AG04449 (cell line): Measurements from ENCODE around the gene SLC12A1.

Source experiments
- CTCF ChIA-PET: fragments of 350-600 bp; formaldehyde crosslinking; extraction: SDS; loops from one replicate; lab custom pipeline; 2021; ENCODE audit warnings: antibody characterized with exemption; lab: Yijun Ruan, JAX
- POLR2A ChIA-PET: fragments of 400-600, 350-600 bp; formaldehyde crosslinking; extraction: SDS; loops from one replicate; lab custom pipeline; 2020; ENCODE audit warnings: antibody characterized with exemption, inconsistent platforms; lab: Yijun Ruan, JAX
- DNase-seq: peaks from one replicate; pipeline ENCODE4 v3.0.0-alpha.2; 2010; ENCODE audit warnings: low read depth, low spot score
- H3K4me3 ChIP-seq: 2 replicates; pipeline ENCODE4 v1.5.1; 2011; ENCODE audit warnings: low read depth, mild to moderate bottlenecking, control low read depth, low read length
- TF ChIP-seq, protein P1 (sequence below): IDR thresholded peaks from one replicate; pipeline ENCODE4 v1.5.1; 2011; ENCODE audit warnings: mild to moderate bottlenecking, moderate library complexity, low read length, control low read depth, inconsistent platforms; ENCODE audit not compliant: insufficient read depth; ENCODE audit errors: missing control alignments

SLC12A1 gene

DNA sequence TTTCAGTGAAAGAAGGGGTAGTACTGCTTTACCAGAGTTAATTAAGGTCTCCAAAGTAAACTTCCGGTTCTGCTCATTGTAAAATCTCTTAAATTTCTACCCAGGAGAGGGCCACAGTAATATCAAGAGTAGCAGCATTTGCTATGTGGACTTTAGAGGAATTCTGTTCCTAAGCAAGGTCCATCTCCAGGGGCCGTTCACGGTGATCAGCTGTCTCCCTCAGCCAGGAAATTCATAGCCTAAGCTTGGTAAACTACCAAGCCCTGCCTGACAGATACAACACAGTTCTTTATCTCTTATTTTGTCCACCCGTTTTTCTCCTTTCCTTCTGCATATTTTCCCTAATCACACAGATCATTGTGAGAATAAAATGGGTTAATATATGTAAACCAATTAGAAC lies 127.4 kb downstream of the SLC12A1 start:
- TF ChIP-seq, protein P1, sequence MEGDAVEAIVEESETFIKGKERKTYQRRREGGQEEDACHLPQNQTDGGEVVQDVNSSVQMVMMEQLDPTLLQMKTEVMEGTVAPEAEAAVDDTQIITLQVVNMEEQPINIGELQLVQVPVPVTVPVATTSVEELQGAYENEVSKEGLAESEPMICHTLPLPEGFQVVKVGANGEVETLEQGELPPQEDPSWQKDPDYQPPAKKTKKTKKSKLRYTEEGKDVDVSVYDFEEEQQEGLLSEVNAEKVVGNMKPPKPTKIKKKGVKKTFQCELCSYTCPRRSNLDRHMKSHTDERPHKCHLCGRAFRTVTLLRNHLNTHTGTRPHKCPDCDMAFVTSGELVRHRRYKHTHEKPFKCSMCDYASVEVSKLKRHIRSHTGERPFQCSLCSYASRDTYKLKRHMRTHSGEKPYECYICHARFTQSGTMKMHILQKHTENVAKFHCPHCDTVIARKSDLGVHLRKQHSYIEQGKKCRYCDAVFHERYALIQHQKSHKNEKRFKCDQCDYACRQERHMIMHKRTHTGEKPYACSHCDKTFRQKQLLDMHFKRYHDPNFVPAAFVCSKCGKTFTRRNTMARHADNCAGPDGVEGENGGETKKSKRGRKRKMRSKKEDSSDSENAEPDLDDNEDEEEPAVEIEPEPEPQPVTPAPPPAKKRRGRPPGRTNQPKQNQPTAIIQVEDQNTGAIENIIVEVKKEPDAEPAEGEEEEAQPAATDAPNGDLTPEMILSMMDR, result no peak
- H3K4me3 ChIP-seq, result no peak overlapping the region
- POLR2A ChIA-PET, result no interaction called here
- DNase-seq, result no peak
- CTCF ChIA-PET, result interaction anchor here (2.4 kb wide), 1 partner anchor 19 kb away, joined by 9 read pairs; no protein-coding TSS in a partner anchor

DNA sequence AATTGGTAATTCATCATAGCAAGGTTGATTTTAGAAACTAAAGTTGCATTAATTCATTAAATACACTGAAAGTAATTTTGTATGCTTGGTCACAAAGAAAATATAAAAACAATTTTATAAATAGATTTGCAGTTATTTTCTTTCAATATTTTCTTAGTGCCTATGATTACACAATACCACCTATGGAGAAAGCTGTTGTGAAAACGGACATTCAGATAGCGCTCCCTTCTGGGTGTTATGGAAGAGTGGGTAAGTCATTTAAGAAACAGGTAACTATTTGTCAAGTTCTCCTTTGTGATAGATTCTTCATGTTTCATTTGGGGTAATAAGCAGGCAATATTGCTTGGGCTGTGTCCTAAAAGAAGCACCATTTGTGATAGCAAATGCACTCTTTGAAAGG lies 128.2 kb downstream of the SLC12A1 start:
- POLR2A ChIA-PET, result no interaction called here
- no peak overlapping the region for H3K4me3 ChIP-seq
- CTCF ChIA-PET, result interaction anchor here (1.0 kb wide), 1 partner anchor 18 kb away, joined by 6 read pairs; no protein-coding TSS in a partner anchor
- TF ChIP-seq, protein P1, result no peak
- DNase-seq, result no peak

DNA sequence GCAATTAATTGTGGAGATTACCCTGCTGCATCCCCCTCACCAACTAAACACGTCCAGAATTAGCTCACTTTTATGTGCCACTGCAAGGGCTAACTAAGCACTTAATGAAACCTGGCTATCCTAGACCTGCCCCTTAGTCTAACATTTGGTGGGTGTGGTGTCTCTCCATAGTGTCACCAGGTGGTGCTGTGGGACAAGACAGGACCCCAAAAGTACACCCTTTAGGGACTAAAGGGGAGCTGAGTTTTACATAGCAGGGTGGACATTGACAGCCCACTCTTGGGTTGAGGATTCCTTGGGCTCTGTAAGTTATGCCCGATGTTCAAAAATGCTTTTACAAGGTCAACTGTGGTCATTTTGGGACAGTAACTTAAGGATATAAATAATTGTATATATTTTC lies 130.8 kb downstream of the SLC12A1 start:
- TF ChIP-seq, protein P1, result peak; percentile 25
- no peak for DNase-seq
- ChIA-PET POLR2A (no interaction called here), CTCF (interaction anchor here (0.8 to 2.4 kb wide), 6 partner anchors 10 to 152 kb away, joined by 3 to 17 read pairs (median 4); no protein-coding TSS in a partner anchor)
- H3K4me3 ChIP-seq, result no peak overlapping the region

DNA sequence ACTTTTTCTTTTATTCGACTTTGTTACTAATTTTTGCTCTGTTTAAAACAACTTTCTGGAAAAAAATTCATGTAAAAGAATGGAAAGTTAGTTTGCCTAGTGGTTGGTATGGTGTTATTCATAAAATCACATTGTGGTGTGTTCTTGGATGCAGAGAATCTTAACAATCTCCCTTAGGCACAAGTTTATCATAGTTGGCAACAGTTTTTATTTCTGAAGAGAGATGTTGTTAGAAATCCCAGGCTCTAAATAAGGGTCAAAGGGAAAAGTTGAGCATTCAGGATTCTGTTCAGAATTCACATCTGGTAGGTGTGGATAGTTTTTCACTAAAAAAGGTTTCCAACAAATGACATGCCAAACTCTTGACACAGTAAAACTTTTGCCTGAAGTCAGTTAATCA lies 131.5 kb downstream of the SLC12A1 start:
- no peak for DNase-seq
- CTCF ChIA-PET, result interaction anchor here (1.6 to 2.4 kb wide), 2 partner anchors 15 to 18 kb away, joined by 6 to 17 read pairs; no protein-coding TSS in a partner anchor
- POLR2A ChIA-PET, result no interaction called here
- H3K4me3 ChIP-seq, result no peak overlapping the region
- TF ChIP-seq, protein P1, result no peak

DNA sequence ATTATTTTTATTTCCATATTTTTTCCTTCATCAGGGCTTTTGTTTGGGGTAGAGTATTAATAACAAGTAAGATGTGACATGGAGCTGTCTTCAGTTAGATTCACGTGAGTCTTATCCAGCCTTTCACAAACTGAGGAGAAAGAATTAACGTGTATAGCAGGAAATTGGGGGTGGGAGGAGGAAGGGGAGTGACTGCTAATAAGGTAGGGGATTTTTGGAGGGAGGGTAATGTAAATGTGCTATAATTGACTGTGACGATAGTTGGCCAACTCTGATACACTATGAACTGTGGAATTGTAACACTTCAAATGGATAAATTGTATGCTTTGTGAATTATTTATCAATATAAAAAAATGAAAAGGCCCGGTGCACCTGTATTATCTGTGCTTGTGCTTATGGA lies 134.0 kb downstream of the SLC12A1 start:
- ChIA-PET POLR2A (no interaction called here), CTCF (interaction anchor here (1.5 to 4.2 kb wide), 2 partner anchors 8 to 13 kb away, joined by 3 to 32 read pairs; partner anchors contain the start of gene DUT)
- TF ChIP-seq, protein P1, result no peak
- H3K4me3 ChIP-seq, result no peak overlapping the region
- DNase-seq, result no peak

DNA sequence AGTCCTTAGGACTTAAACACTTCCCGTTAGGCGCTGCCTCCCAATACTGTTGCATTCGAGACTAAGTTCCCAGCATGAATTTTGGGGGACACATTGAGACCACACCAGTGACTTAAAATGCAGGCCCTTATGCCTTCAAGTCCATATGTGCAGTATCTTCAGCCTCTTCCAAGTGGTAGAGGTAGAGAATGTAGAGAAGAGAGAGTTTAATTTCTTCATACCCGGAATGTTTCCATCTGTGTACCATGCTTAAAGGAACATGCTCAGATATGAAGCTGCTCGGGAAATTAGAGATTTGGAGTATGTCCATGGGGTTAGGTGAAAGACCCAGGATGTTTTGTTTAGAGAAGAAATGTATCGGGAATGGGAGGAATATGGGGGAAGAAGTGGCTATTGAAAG lies 137.8 kb downstream of the SLC12A1 start:
- TF ChIP-seq, protein P1, result no peak
- CTCF ChIA-PET, result interaction anchor here (1.5 kb wide), 1 partner anchor 8 kb away, joined by 4 read pairs; no protein-coding TSS in a partner anchor
- no peak for DNase-seq
- H3K4me3 ChIP-seq, result no peak overlapping the region
- POLR2A ChIA-PET, result no interaction called here
